ENCODE results near the gene CNTN3. TPM values are rescaled to one million over a fixed set of nuclear protein-coding genes. Genes with fewer than 3 reads are reported as not detected.
A peak's percentile ranks its signal among the peaks of the same experiment; 100 is the strongest.

The CNTN3 gene
- total RNA-seq (1 to 10 TPM in 6 of 9 donors, under 1 TPM in 3; 0.25 to 4.3 (median 1.7) TPM), polyA plus RNA-seq (1 to 10 TPM; 2.7 to 3.6 TPM)
- long read RNA-seq, donor 1, result 0 reads
- long read RNA-seq, donor 2, partial matches to known transcripts, result 0 of 1 reads
- long read RNA-seq, donor 2, other reads (novel, unspliced or antisense), result 1 of 1 reads
- long read RNA-seq, donor 3, partial matches to known transcripts, result 1 of 3 reads
- long read RNA-seq, donor 3, other reads (novel, unspliced or antisense), result 2 of 3 reads

DNA sequence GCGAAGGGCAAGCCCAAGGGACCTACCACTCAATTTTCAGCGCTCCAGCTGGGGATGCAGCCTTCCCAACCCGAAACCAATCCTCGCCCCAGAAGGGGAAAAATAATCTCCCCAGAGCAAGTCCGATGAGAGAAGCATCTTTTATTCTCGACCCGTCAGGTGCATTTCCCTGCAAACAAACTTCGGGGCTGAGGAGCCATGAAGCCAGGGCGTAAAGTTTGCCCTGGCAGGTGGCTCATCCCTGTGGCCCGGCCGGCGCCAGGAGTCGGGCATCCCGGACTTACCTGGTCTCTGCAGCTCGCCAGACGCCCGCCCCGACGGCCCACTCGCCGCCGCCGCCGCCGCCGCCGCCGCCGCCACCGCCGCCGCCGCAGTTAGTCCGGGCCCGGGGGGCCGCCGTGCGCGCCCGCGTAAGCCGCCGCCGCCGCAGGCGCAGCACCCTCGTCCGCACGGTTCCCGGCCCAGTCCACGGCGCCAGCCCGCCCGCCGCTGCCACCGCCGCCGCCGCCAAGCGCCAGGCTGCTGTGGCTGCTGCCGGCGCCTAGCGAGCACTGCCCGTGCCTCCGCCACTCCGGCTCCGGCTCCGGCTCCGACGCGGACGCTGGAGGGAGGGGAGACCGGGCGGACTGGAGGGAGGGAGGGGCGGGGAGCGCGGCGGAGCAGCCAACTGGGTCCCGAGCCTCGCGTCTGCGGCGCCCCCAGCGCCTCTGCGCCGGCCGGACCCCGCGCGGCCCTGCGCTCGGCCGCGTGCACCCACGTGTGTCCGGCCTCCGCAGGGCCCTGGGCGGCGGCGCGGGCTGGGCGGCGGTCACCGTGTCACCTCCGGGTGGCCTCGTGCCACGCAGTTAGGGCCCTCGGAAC lies at the start of gene CNTN3:
Gene CNTN3, minus strand, starts transcription at position 553 of the 861 bp plus-strand sequence. CDS start 93,547 bp downstream, outside the sequence.
- DNase-seq (peak in 3 of 5 donors; percentile 21 to 63 (median 39)), ATAC-seq (peak in 3 of 4 donors; percentile 62 to 85 (median 80))
- WGBS, 4 donors, result 2 to 8% (median 2%) methylated on average over 12 to 108 of the region's 108 CpGs
- Histone ChIP-seq H3K36me3 (no peaks in the 10 kb centered on the region), H3K4me3 (peak within 1 kb of the TSS; percentile 17 to 56 (median 38)), H3K4me1 (peaks cover 0 to 12% (median 0%) of the 10 kb centered on the region in 12 donors), H3K27ac (no peak within 1 kb of the TSS), H3K9me3 (no peaks in the 10 kb centered on the region), H3K27me3 (peaks cover 0 to 37% (median 3%) of the 10 kb centered on the region in 9 donors)
- no peak for TF ChIP-seq CTCF (IDR thresholded peaks at IDR 0.05)
- no peak for TF ChIP-seq POLR2A (IDR thresholded peaks at IDR 0.05)
- intact Hi-C loops (cut with DNase I), result no loop called here

- ATAC-seq (no peak), DNase-seq (no peak)
- H3K9me3 ChIP-seq, result peaks cover 0 to 18% (median 8%) of the 10 kb centered on the region in 12 donors
- no peak for TF ChIP-seq POLR2A (IDR thresholded peaks at IDR 0.05)
- TF ChIP-seq CTCF (IDR thresholded peaks at IDR 0.05), result no peak
- H3K4me3 ChIP-seq, result no peak overlapping the region
- no peaks in the 10 kb centered on the region for H3K36me3 ChIP-seq
- intact Hi-C loops (cut with DNase I), result no loop called here
- H3K27ac ChIP-seq, result no peak overlapping the region
- no peaks in the 10 kb centered on the region for H3K4me1 ChIP-seq
- 71 to 85% (median 80%) methylated on average over 3 of the region's 3 CpGs for WGBS, 4 donors
- no peaks in the 10 kb centered on the region for H3K27me3 ChIP-seq
These were observed 48.7 kb upstream of the CNTN3 start for GRCh38 chr3:74663178-74663577.

DNA sequence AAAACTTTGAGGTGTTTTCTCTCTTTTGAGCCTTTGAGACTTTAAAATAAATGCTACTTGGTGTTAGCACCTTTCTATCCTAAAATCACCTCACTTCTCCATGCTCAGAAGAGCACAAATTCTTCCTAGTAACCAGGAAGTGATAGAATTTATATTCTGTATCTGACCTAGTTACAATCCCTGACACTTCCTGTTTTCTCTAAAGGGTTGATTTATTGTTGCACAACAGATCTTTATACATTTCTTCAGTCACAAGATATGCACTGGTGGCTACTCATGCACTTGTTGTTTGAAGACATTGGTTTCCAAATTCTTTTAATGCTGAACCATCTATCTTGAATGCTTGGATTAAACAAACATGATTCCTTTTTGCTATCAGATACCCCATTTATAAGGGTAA lies 47.2 kb upstream of the CNTN3 start:
- Histone ChIP-seq H3K36me3 (no peaks in the 10 kb centered on the region), H3K27ac (no peak overlapping the region), H3K27me3 (no peaks in the 10 kb centered on the region), H3K4me1 (no peaks in the 10 kb centered on the region), H3K9me3 (peaks cover 0 to 5% (median 0%) of the 10 kb centered on the region in 12 donors), H3K4me3 (no peak overlapping the region)
- DNase-seq (no peak), ATAC-seq (no peak)
- TF ChIP-seq CTCF (IDR thresholded peaks at IDR 0.05), result no peak
- TF ChIP-seq POLR2A (IDR thresholded peaks at IDR 0.05), result no peak
- intact Hi-C loops (cut with DNase I), result no loop called here

- no peak overlapping the region for H3K4me3 ChIP-seq
- peaks cover 0 to 10% (median 0%) of the 10 kb centered on the region in 12 donors for H3K4me1 ChIP-seq
- no peaks in the 10 kb centered on the region for H3K36me3 ChIP-seq
- intact Hi-C loops (cut with DNase I), result no loop called here
- TF ChIP-seq CTCF (IDR thresholded peaks at IDR 0.05) (no peak), POLR2A (IDR thresholded peaks at IDR 0.05) (no peak)
- H3K27me3 ChIP-seq, result no peaks in the 10 kb centered on the region
- DNase-seq, result peak in 1 of 5 donors; percentile 44
- peak overlapping the region in 1 of 12 donors; percentile 57 for H3K27ac ChIP-seq
- H3K9me3 ChIP-seq, result no peaks in the 10 kb centered on the region
- peak; percentile 54 to 77 (median 66) for ATAC-seq
- WGBS, 4 donors, result 27 to 62% (median 54%) methylated on average over 2 of the region's 2 CpGs
These were observed 37.4 kb upstream of the CNTN3 start for GRCh38 chr3:74651885-74652284.
